ENCODE results near the gene ZNF124. TPM values are rescaled to one million over a fixed set of nuclear protein-coding genes. Genes with fewer than 3 reads are reported as not detected.
"Not testable (repeated sequence)": the region's sequence is repeated elsewhere in the genome, so short reads cannot be mapped to it uniquely, and the experiment has no call there.

ZNF124 gene
- total and polyA plus RNA-seq, 2 experiments from 2014 or later: 23.2 to 43.9 TPM

DNA sequence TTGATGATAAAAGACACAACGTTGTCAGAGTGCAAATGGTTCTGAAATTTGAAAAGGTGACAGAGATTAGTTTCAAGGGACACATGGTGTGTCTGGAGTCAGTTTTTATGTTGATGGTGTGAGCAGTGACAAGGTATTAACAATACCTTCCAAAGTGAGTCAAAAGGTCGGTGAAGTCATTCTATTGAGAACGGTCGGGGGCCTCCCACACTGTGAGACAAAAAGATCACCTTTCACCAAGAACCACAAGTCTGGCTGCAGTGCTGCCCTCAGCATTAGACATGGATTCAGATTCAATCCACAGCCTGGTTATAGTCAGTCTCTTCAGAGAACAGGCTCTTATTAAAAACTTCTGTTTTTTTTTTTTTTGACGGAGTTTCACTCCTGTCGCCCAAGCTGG, 26.5 kb downstream of the ZNF124 start:
- H3K9me3 Mint-ChIP-seq: peaks cover 70% of the 10 kb centered on the region

GRCh38 chr1:247139557-247139956, 32.3 kb downstream of the ZNF124 start:
- H3K9me3 Mint-ChIP-seq: peaks cover 86% of the 10 kb centered on the region
- not testable (repeated sequence) for H3F3A ChIP-seq (replicated peaks; ENCODE audit: low read depth); H3K9me2 ChIP-seq (ENCODE audit: insufficient read depth); H3K4me3 ChIP-seq; H2AFZ ChIP-seq; H3K27ac ChIP-seq (ENCODE audit: low read depth); ATAC-seq; H3K4me1 ChIP-seq (ENCODE audit: insufficient read depth); H3K4me2 ChIP-seq; H3K4me3 Mint-ChIP-seq; H3K27me3 ChIP-seq (ENCODE audit: insufficient read depth); H4K20me1 ChIP-seq (replicated peaks; ENCODE audit: insufficient read depth); H3K4me1 Mint-ChIP-seq; H3K27ac Mint-ChIP-seq; DNase-seq (ENCODE audit: low spot score)
- Histone ChIP-seq H3K36me3 (ENCODE audit: insufficient read depth) (peaks cover 34% of the 10 kb centered on the region), H3K79me2 (replicated peaks; ENCODE audit: insufficient read depth) (peaks cover 71% of the 10 kb centered on the region)
- H3K36me3 Mint-ChIP-seq (ENCODE audit: low read depth): peaks cover 94% of the 10 kb centered on the region
- peaks cover 20% of the 10 kb centered on the region for H3K27me3 Mint-ChIP-seq (ENCODE audit: insufficient read depth, low read depth, poor library complexity)

More for the DNA sequence above, 26.5 kb downstream of the ZNF124 start:
- peaks cover 8% of the 10 kb centered on the region; the same call in 1 of the 2 replicates for H3K36me3 ChIP-seq (ENCODE audit: insufficient read depth)
- no peaks in the 10 kb centered on the region for H3K4me1 ChIP-seq (ENCODE audit: insufficient read depth)
- DNase-seq (ENCODE audit: low spot score): no peak
- no peak overlapping the region for H3K4me3 Mint-ChIP-seq
- no peak for TF ChIP-seq NANOG (IDR thresholded peaks at IDR 0.05; ENCODE audit: borderline replicate concordance)
- ATAC-seq: peak; percentile 66
- no peak overlapping the region for H3K4me2 ChIP-seq
- H3K4me3 ChIP-seq: no peak overlapping the region
- 0 out of 2 replicates have a peak, but pooled peaks cover 2% of the 10 kb centered on the region for H3F3A ChIP-seq (replicated peaks; ENCODE audit: low read depth)
- H3K4me1 Mint-ChIP-seq: peaks cover 2% of the 10 kb centered on the region; the same call in 2 of the 3 replicates
- peaks cover 53% of the 10 kb centered on the region for H3K79me2 ChIP-seq (replicated peaks; ENCODE audit: insufficient read depth)
- H3K27ac Mint-ChIP-seq: no peak overlapping the region
- peaks cover 15% of the 10 kb centered on the region for H4K20me1 ChIP-seq (replicated peaks; ENCODE audit: insufficient read depth)
- H3K27ac ChIP-seq (ENCODE audit: low read depth): no peak overlapping the region
- H3K36me3 Mint-ChIP-seq (ENCODE audit: low read depth): peaks cover 93% of the 10 kb centered on the region
- no peaks in the 10 kb centered on the region for H3K27me3 ChIP-seq (ENCODE audit: insufficient read depth)
- 0 out of 2 replicates have a peak, but pooled peaks cover 5% of the 10 kb centered on the region for H3K9me2 ChIP-seq (ENCODE audit: insufficient read depth)
- H2AFZ ChIP-seq: no peak overlapping the region
- peaks cover 10% of the 10 kb centered on the region for H3K27me3 Mint-ChIP-seq (ENCODE audit: insufficient read depth, low read depth, poor library complexity)

- Histone ChIP-seq H3K9me2 (ENCODE audit: insufficient read depth) (no peaks in the 10 kb centered on the region), H4K20me1 (replicated peaks; ENCODE audit: insufficient read depth) (no peaks in the 10 kb centered on the region; the same call in 1 of the 2 replicates), H3K27ac (ENCODE audit: low read depth) (no peak overlapping the region), H3K4me2 (no peak overlapping the region), H3K27me3 (ENCODE audit: insufficient read depth) (no peaks in the 10 kb centered on the region), H3K4me1 (ENCODE audit: insufficient read depth) (no peaks in the 10 kb centered on the region), H3K4me3 (no peak overlapping the region), H3K79me2 (replicated peaks; ENCODE audit: insufficient read depth) (peaks cover 52% of the 10 kb centered on the region), H3K36me3 (ENCODE audit: insufficient read depth) (peaks cover 34% of the 10 kb centered on the region), H3F3A (replicated peaks; ENCODE audit: low read depth) (no peaks in the 10 kb centered on the region), H2AFZ (no peak overlapping the region)
- peaks cover 6% of the 10 kb centered on the region for H3K4me1 Mint-ChIP-seq
- peaks cover 60% of the 10 kb centered on the region for H3K9me3 Mint-ChIP-seq
- no peak overlapping the region for H3K4me3 Mint-ChIP-seq
- H3K36me3 Mint-ChIP-seq (ENCODE audit: low read depth): peaks cover 69% of the 10 kb centered on the region
- no peak for TF ChIP-seq STAT1 (IDR thresholded peaks at IDR 0.05; ENCODE audit: unreplicated experiment)
- TF ChIP-seq ZNF114 (CRISPR knock-in tag; IDR thresholded peaks at IDR 0.05): no peak
- TF ChIP-seq, protein P1, sequence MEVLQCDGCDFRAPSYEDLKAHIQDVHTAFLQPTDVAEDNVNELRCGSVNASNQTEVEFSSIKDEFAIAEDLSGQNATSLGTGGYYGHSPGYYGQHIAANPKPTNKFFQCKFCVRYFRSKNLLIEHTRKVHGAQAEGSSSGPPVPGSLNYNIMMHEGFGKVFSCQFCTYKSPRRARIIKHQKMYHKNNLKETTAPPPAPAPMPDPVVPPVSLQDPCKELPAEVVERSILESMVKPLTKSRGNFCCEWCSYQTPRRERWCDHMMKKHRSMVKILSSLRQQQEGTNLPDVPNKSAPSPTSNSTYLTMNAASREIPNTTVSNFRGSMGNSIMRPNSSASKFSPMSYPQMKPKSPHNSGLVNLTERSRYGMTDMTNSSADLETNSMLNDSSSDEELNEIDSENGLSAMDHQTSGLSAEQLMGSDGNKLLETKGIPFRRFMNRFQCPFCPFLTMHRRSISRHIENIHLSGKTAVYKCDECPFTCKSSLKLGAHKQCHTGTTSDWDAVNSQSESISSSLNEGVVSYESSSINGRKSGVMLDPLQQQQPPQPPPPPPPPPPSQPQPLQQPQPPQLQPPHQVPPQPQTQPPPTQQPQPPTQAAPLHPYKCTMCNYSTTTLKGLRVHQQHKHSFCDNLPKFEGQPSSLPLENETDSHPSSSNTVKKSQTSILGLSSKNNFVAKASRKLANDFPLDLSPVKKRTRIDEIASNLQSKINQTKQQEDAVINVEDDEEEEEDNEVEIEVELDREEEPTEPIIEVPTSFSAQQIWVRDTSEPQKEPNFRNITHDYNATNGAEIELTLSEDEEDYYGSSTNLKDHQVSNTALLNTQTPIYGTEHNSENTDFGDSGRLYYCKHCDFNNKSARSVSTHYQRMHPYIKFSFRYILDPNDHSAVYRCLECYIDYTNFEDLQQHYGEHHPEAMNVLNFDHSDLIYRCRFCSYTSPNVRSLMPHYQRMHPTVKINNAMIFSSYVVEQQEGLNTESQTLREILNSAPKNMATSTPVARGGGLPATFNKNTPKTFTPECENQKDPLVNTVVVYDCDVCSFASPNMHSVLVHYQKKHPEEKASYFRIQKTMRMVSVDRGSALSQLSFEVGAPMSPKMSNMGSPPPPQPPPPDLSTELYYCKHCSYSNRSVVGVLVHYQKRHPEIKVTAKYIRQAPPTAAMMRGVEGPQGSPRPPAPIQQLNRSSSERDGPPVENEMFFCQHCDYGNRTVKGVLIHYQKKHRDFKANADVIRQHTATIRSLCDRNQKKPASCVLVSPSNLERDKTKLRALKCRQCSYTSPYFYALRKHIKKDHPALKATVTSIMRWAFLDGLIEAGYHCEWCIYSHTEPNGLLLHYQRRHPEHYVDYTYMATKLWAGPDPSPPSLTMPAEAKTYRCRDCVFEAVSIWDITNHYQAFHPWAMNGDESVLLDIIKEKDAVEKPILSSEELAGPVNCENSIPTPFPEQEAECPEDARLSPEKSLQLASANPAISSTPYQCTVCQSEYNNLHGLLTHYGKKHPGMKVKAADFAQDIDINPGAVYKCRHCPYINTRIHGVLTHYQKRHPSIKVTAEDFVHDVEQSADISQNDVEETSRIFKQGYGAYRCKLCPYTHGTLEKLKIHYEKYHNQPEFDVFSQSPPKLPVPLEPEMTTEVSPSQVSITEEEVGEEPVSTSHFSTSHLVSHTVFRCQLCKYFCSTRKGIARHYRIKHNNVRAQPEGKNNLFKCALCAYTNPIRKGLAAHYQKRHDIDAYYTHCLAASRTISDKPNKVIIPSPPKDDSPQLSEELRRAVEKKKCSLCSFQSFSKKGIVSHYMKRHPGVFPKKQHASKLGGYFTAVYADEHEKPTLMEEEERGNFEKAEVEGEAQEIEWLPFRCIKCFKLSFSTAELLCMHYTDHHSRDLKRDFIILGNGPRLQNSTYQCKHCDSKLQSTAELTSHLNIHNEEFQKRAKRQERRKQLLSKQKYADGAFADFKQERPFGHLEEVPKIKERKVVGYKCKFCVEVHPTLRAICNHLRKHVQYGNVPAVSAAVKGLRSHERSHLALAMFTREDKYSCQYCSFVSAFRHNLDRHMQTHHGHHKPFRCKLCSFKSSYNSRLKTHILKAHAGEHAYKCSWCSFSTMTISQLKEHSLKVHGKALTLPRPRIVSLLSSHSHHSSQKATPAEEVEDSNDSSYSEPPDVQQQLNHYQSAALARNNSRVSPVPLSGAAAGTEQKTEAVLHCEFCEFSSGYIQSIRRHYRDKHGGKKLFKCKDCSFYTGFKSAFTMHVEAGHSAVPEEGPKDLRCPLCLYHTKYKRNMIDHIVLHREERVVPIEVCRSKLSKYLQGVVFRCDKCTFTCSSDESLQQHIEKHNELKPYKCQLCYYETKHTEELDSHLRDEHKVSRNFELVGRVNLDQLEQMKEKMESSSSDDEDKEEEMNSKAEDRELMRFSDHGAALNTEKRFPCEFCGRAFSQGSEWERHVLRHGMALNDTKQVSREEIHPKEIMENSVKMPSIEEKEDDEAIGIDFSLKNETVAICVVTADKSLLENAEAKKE (CRISPR knock-in tag; IDR thresholded peaks at IDR 0.05): no peak
- TF ChIP-seq ZNF331 (CRISPR knock-in tag; IDR thresholded peaks at IDR 0.05; ENCODE audit: low read depth): no peak
- TF ChIP-seq REST (IDR thresholded peaks at IDR 0.05; ENCODE audit: unreplicated experiment): no peak
- no peak for DNase-seq (ENCODE audit: low spot score)
- ATAC-seq: no peak
- peaks cover 2% of the 10 kb centered on the region for H3K27me3 Mint-ChIP-seq (ENCODE audit: insufficient read depth, low read depth, poor library complexity)
- no peak overlapping the region for H3K27ac Mint-ChIP-seq
These were observed 40.6 kb downstream of the ZNF124 start for GRCh38 chr1:247131236-247131635.

Measured in GM23338 (cell line).